Parathyroid adenoma (tissue), 2 donors: Measurements from ENCODE around the gene MTUS2.
A peak's percentile ranks its signal among the peaks of the same experiment; 100 is the strongest.

Source experiments
- H2AFZ ChIP-seq: fragments of 300-600 bp; sonication (generic); one replicate; pipeline ENCODE4 v1.7.0; 2017; ENCODE audit warnings: antibody characterized with exemption, mild to moderate bottlenecking
- H3K27ac ChIP-seq: fragments of 300-600 bp; sonication (generic); one replicate; pipeline ENCODE4 v1.7.0; 2017
- H3K27me3 ChIP-seq: fragments of 300-600 bp; sonication (generic); one replicate; pipeline ENCODE4 v1.7.0; 2017; ENCODE audit warnings: low read length; ENCODE audit not compliant: control insufficient read depth, insufficient read depth
- H3K36me3 ChIP-seq: fragments of 300-600 bp; sonication (generic); one replicate; pipeline ENCODE4 v1.7.0; 2017; ENCODE audit warnings: low read length; ENCODE audit not compliant: control insufficient read depth, insufficient read depth
- H3K4me1 ChIP-seq: fragments of 300-600 bp; sonication (generic); one replicate; pipeline ENCODE4 v1.7.0; 2017; ENCODE audit warnings: control low read depth
- H3K4me2 ChIP-seq: fragments of 300-600 bp; sonication (generic); one replicate; pipeline ENCODE4 v1.7.0; 2017; ENCODE audit warnings: low read length
- H3K4me3 ChIP-seq: fragments of 300-600 bp; sonication (generic); one replicate; pipeline ENCODE4 v1.7.0; 2017; ENCODE audit warnings: low read depth, low read length
- H3K79me2 ChIP-seq: fragments of 300-600 bp; sonication (generic); one replicate; pipeline ENCODE4 v1.7.0; 2017; ENCODE audit warnings: control low read depth
- H3K9ac ChIP-seq: fragments of 300-600 bp; sonication (generic); one replicate; pipeline ENCODE4 v1.7.0; 2017; ENCODE audit warnings: mild to moderate bottlenecking
- H3K9me3 ChIP-seq: fragments of 300-600 bp; sonication (generic); one replicate; pipeline ENCODE4 v1.7.0; 2017; ENCODE audit warnings: low read length; ENCODE audit not compliant: control insufficient read depth
- TF ChIP-seq, protein P1 (sequence below): fragments of 300-600 bp; sonication (generic); IDR thresholded peaks from one replicate; pipeline ENCODE4 v1.7.0; 2017; ENCODE audit warnings: antibody characterized with exemption, mild to moderate bottlenecking
- donor health status: primary hyperparathyroidism.

Gene MTUS2

DNA sequence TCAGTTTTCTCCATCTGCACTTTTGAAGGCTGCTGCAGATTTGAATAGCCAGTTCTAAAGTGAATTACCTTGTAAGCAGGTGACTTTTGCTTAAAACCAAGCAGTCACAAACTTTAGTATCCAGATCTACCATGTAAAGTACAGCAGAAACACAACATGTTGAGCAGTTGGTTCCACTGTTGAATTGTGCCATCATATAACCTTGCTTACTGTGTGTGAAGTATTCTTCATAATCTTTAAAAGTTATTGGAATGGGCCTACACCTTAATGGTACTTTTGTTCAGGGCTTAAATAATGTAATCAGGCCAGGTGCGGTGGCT lies 23.2 kb upstream of the MTUS2 start:
- Histone ChIP-seq H3K27ac (no peak overlapping the region), H3K9ac (no peak overlapping the region), H3K36me3 (no peaks in the 10 kb centered on the region), H3K4me3 (no peak overlapping the region), H3K79me2 (no peaks in the 10 kb centered on the region), H2AFZ (peak overlapping the region; percentile 33), H3K4me1 (no peaks in the 10 kb centered on the region), H3K27me3 (no peaks in the 10 kb centered on the region), H3K4me2 (no peak overlapping the region), H3K9me3 (no peaks in the 10 kb centered on the region)
- TF ChIP-seq, protein P1, sequence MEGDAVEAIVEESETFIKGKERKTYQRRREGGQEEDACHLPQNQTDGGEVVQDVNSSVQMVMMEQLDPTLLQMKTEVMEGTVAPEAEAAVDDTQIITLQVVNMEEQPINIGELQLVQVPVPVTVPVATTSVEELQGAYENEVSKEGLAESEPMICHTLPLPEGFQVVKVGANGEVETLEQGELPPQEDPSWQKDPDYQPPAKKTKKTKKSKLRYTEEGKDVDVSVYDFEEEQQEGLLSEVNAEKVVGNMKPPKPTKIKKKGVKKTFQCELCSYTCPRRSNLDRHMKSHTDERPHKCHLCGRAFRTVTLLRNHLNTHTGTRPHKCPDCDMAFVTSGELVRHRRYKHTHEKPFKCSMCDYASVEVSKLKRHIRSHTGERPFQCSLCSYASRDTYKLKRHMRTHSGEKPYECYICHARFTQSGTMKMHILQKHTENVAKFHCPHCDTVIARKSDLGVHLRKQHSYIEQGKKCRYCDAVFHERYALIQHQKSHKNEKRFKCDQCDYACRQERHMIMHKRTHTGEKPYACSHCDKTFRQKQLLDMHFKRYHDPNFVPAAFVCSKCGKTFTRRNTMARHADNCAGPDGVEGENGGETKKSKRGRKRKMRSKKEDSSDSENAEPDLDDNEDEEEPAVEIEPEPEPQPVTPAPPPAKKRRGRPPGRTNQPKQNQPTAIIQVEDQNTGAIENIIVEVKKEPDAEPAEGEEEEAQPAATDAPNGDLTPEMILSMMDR, result no peak

DNA sequence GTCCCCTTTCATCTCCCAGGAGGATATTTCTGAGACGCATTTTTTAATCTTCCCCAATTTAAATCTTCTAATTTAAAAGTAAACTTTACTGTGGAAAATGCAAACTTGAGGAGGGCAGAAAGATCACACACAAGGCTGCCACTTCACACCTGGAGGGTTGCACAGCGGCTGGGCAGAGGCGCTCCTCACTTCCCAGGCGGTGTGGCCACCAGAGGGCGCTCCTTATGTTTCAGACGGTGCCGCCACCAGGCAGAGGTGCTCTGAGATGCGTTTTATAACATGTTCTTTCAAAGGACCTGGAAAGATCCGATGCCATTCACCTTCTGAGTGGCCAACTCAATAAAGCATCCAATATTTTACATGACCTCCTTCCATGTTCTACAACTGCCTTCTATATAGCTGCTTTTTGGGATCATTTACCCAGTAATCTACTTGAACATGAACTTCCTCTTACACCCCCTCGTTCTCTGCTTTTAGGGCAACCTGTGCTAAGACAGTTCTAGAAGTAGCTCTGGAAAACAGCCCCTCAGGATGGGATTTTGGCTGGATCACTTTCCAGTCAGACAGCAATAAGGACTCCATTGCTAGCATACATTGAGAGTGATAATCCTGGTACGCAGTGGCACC lies 14.8 kb upstream of the MTUS2 start:
- no peaks in the 10 kb centered on the region for H3K4me1 ChIP-seq
- no peak overlapping the region for H3K4me2 ChIP-seq
- TF ChIP-seq, protein P1, result no peak
- H2AFZ ChIP-seq, result no peak overlapping the region
- H3K27ac ChIP-seq, result no peak overlapping the region
- no peaks in the 10 kb centered on the region for H3K36me3 ChIP-seq
- H3K27me3 ChIP-seq, result no peaks in the 10 kb centered on the region
- no peak overlapping the region for H3K4me3 ChIP-seq
- no peaks in the 10 kb centered on the region for H3K79me2 ChIP-seq
- H3K9ac ChIP-seq, result no peak overlapping the region
- no peaks in the 10 kb centered on the region for H3K9me3 ChIP-seq

DNA sequence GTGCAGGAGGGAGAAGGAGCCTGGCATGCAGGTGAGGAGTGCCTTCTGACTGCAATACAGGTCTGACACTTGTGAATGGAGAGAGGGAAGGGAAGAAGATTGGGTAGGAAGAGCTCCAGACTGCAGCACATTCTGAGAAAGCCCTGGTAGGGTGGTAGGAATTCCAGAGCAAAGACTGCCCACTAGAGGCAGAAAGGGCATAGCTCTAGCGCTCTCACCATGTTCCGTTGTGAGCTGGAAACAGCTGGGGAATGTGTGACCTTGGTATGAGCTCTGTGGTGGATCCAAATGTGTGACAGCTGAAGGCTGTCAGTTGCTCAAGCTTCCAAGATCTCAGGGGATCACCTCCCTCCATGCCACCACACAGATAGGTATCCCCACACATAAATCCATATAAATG lies 2.9 kb upstream of the MTUS2 start:
- H3K9ac ChIP-seq, result no peak overlapping the region
- TF ChIP-seq, protein P1, result no peak
- no peak overlapping the region for H3K4me2 ChIP-seq
- no peak overlapping the region for H3K27ac ChIP-seq
- no peaks in the 10 kb centered on the region for H3K79me2 ChIP-seq
- H2AFZ ChIP-seq, result no peak overlapping the region
- H3K4me1 ChIP-seq, result no peaks in the 10 kb centered on the region
- H3K27me3 ChIP-seq, result no peaks in the 10 kb centered on the region
- no peaks in the 10 kb centered on the region for H3K9me3 ChIP-seq
- no peaks in the 10 kb centered on the region for H3K36me3 ChIP-seq
- H3K4me3 ChIP-seq, result no peak overlapping the region

DNA sequence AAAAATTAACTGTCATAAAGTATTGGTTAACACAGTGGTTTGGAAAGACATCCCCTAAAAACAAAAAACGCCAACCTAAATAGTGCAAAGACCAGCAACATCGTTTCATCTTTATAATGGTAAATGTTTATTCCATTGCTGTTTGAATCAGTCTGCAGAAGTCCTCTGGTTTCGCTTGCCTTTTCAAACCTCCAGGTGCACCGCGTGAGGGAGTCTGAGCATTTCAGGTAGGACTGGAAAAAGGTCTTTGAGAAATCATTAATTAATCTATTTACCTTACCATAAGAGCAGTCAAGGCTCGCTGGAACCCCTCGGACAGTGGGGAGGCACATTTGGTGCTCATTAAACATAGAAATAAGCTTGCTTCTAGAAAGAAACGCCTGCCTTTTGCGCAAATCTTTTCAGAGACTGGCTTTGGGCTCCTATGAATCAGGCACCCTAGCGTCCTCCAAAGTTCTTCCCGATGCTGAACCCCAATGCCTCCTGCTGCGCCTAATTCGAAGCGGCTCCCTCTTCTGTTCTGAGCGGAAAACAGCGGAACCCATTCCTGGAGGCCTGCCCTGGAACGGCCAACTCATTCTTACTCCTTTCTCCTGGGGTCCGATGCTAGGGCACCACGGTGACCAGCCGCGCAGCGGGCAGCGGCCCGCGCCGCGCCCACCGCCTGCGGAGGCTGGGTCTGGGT lies 951 bp upstream of the MTUS2 start:
- TF ChIP-seq, protein P1, result no peak
- Histone ChIP-seq H3K9me3 (no peaks in the 10 kb centered on the region), H3K27ac (no peak overlapping the region), H2AFZ (peak overlapping the region; percentile 62), H3K4me1 (no peaks in the 10 kb centered on the region), H3K4me2 (peak overlapping the region; percentile 48), H3K27me3 (no peaks in the 10 kb centered on the region), H3K36me3 (no peaks in the 10 kb centered on the region), H3K9ac (no peak overlapping the region), H3K79me2 (no peaks in the 10 kb centered on the region), H3K4me3 (no peak overlapping the region)

DNA sequence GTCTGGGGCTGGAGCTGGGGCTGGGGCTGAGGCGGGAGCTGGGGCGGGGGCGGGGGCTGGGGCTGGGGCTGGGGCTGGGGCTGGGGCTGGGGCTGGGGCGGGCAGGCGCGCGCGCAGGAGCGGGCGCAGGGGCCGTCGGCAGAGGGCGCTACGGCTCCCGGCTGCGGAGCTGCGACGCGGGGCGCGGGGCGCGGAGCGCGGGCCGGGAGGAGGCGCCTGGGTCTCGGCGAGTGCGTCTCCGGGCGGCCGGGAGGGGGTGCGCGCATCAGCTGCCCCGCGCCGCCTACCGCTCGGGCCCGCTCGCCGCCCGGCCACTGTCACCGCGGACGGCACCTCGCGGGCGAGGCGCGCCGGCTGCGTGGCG lies 422 bp upstream of the MTUS2 start:
- no peak overlapping the region for H3K4me2 ChIP-seq
- H3K36me3 ChIP-seq, result no peaks in the 10 kb centered on the region
- H3K79me2 ChIP-seq, result no peaks in the 10 kb centered on the region
- no peak overlapping the region for H3K9ac ChIP-seq
- H3K27ac ChIP-seq, result no peak overlapping the region
- no peaks in the 10 kb centered on the region for H3K27me3 ChIP-seq
- no peak overlapping the region for H3K4me3 ChIP-seq
- H3K4me1 ChIP-seq, result no peaks in the 10 kb centered on the region
- no peak overlapping the region for H2AFZ ChIP-seq
- no peaks in the 10 kb centered on the region for H3K9me3 ChIP-seq
- TF ChIP-seq, protein P1, result no peak
